Measurements from ENCODE around the gene TMEM72. TPM values are rescaled to one million over a fixed set of nuclear protein-coding genes. Genes with fewer than 3 reads are reported as not detected.

Gene TMEM72
- total and polyA plus RNA-seq, 2 experiments from 2014 or later: 1.3 to 2.3 TPM

GRCh38 chr10:44911951-44912350 lies 814 bp downstream of the TMEM72 start:
- H3K4me3 ChIP-seq: no peak overlapping the region
- no peak overlapping the region for H3K27ac ChIP-seq
- H3K36me3 ChIP-seq: no peaks in the 10 kb centered on the region
- no peak for TF ChIP-seq CTCF (IDR thresholded peaks at IDR 0.05; ENCODE audit: low read depth, low read length)
- no peaks in the 10 kb centered on the region for H3K27me3 ChIP-seq
- DNase-seq (ENCODE audit: low read depth in 1 of 2, low spot score in 1 of 2): no peak
- peaks cover 59% of the 10 kb centered on the region for H3K4me1 ChIP-seq (ENCODE audit: low read depth)
- no peaks in the 10 kb centered on the region for H3K9me3 ChIP-seq (ENCODE audit: low read depth)

GRCh38 chr10:44913350-44914081 lies 2.4 kb downstream of the TMEM72 start:
- H3K27ac ChIP-seq: peak overlapping the region; percentile 90
- no peak overlapping the region for H3K4me3 ChIP-seq

GRCh38 chr10:44914891-44915290 lies 3.8 kb downstream of the TMEM72 start:
- no peak overlapping the region for H3K27ac ChIP-seq
- peaks cover 44% of the 10 kb centered on the region for H3K4me1 ChIP-seq (ENCODE audit: low read depth)
- TF ChIP-seq CTCF (IDR thresholded peaks at IDR 0.05; ENCODE audit: low read depth, low read length): no peak
- no peak overlapping the region for H3K4me3 ChIP-seq
- H3K27me3 ChIP-seq: no peaks in the 10 kb centered on the region
- no peak for DNase-seq (ENCODE audit: low read depth in 1 of 2, low spot score in 1 of 2)
- no peaks in the 10 kb centered on the region for H3K9me3 ChIP-seq (ENCODE audit: low read depth)
- no peaks in the 10 kb centered on the region for H3K36me3 ChIP-seq

More at GRCh38 chr10:44913350-44914081, 2.4 kb downstream of the TMEM72 start:
- no peak for TF ChIP-seq CTCF (IDR thresholded peaks at IDR 0.05; ENCODE audit: low read depth, low read length)
- no peaks in the 10 kb centered on the region for H3K36me3 ChIP-seq
- H3K27me3 ChIP-seq: no peaks in the 10 kb centered on the region
- DNase-seq (ENCODE audit: low read depth in 1 of 2, low spot score in 1 of 2): peak; percentile 55 to 86
- peaks cover 49% of the 10 kb centered on the region for H3K4me1 ChIP-seq (ENCODE audit: low read depth)
- no peaks in the 10 kb centered on the region for H3K9me3 ChIP-seq (ENCODE audit: low read depth)

GRCh38 chr10:44916429-44916828 lies 5.3 kb downstream of the TMEM72 start:
- Histone ChIP-seq H3K4me3 (no peak overlapping the region), H3K9me3 (ENCODE audit: low read depth) (no peaks in the 10 kb centered on the region), H3K27ac (no peak overlapping the region), H3K27me3 (no peaks in the 10 kb centered on the region), H3K4me1 (ENCODE audit: low read depth) (peaks cover 33% of the 10 kb centered on the region), H3K36me3 (no peaks in the 10 kb centered on the region)
- no peak for DNase-seq (ENCODE audit: low read depth in 1 of 2, low spot score in 1 of 2)
- TF ChIP-seq CTCF (IDR thresholded peaks at IDR 0.05; ENCODE audit: low read depth, low read length): no peak

- H3K36me3 ChIP-seq: no peaks in the 10 kb centered on the region
- no peak overlapping the region for H3K27ac ChIP-seq
- TF ChIP-seq CTCF (IDR thresholded peaks at IDR 0.05; ENCODE audit: low read depth, low read length): no peak
Measured at GRCh38 chr10:44917848-44918247, 6.7 kb downstream of the TMEM72 start.

More at GRCh38 chr10:44917848-44918247, 6.7 kb downstream of the TMEM72 start:
- no peak for DNase-seq (ENCODE audit: low read depth in 1 of 2, low spot score in 1 of 2)
- Histone ChIP-seq H3K4me1 (ENCODE audit: low read depth) (peaks cover 20% of the 10 kb centered on the region), H3K4me3 (no peak overlapping the region), H3K27me3 (no peaks in the 10 kb centered on the region), H3K9me3 (ENCODE audit: low read depth) (no peaks in the 10 kb centered on the region)
